ENCODE data around the gene FOXO1.

DNA sequence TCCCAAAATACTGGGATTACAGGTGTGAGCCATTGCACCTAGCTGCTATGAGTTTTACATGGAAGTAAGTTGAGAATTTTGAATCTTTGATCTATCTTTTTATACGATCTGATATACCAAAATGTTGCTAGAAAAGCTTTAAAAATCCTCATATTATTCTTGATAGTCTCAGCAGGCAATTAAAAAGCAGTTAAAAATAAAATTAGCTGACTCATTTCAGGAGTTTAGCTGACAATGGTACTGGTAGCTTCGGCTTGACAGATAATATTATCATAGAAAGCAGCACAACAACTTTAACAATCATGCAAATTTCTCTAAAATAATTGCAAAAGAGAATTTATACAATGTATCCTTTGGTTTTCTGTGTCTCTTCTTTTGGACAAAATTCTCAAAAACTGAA, 9.6 kb upstream of the FOXO1 start:
- no peak for TF ChIP-seq YY1 (IDR thresholded peaks at IDR 0.05; ENCODE audit: insufficient read depth, insufficient read length)
- TF ChIP-seq ZNF274 (IDR thresholded peaks at IDR 0.05; ENCODE audit: low read depth, low read length): no peak
- TF ChIP-seq SUZ12 (IDR thresholded peaks at IDR 0.05; ENCODE audit: extremely low read depth, insufficient read depth, insufficient read length): no peak
